HepG2 (cell line): ENCODE measurements around the gene GAS2L1. TPM values are rescaled to one million over a fixed set of nuclear protein-coding genes. Genes with fewer than 3 reads are reported as not detected.

ENCODE experiments used
- CBFB ChIP-seq: sonication (generic); formaldehyde crosslinking; IDR thresholded peaks from 2 replicates; pipeline ENCODE4 v1.4.0; 2020; ENCODE audit warnings: missing genetic modification reagents
- ETV6 ChIP-seq: sonication (generic); formaldehyde crosslinking; conservative IDR thresholded peaks from 2 replicates; pipeline ENCODE4 v1.4.0; 2020; ENCODE audit warnings: missing genetic modification reagents
- GABPB1 ChIP-seq: IDR thresholded peaks from 2 replicates; pipeline ENCODE4 v1.6.1; 2016; ENCODE audit warnings: mild to moderate bottlenecking, missing genetic modification reagents, moderate library complexity, missing compliant biosample characterization
- HIC2 ChIP-seq: sonication (generic); formaldehyde crosslinking; IDR thresholded peaks from 2 replicates; pipeline ENCODE4 v1.9.0; 2022; ENCODE audit warnings: low read depth, missing genetic modification reagents
- LCORL ChIP-seq, 2 experiments: fragments of 450-650 bp in 1 of 2; sonication (generic) in 1 of 2; formaldehyde crosslinking in 1 of 2; IDR thresholded peaks; 2 replicates each; pipeline versions ENCODE4 v1.5.0 to v1.6.1; 2017 to 2020; ENCODE audit warnings: antibody characterized with exemption in 1 of 2, missing genetic modification reagents in 1 of 2
- MEIS1 ChIP-seq: sonication (generic); formaldehyde crosslinking; IDR thresholded peaks from 2 replicates; pipeline ENCODE4 v1.9.0; 2021; ENCODE audit warnings: mild to moderate bottlenecking, missing genetic modification reagents, moderate library complexity, borderline replicate concordance
- MIXL1 ChIP-seq: IDR thresholded peaks from 2 replicates; pipeline ENCODE4 v1.6.1; 2016
- PATZ1 ChIP-seq: sonication (generic); formaldehyde crosslinking; IDR thresholded peaks from 2 replicates; pipeline ENCODE4 v1.4.0; 2020; ENCODE audit warnings: missing genetic modification reagents
- PHF21A ChIP-seq: sonication (generic); formaldehyde crosslinking; IDR thresholded peaks from 2 replicates; pipeline ENCODE4 v1.5.0; 2020; ENCODE audit warnings: mild to moderate bottlenecking, missing genetic modification reagents
- RXRB ChIP-seq: IDR thresholded peaks from 2 replicates; pipeline ENCODE4 v1.6.1; 2016; ENCODE audit warnings: borderline replicate concordance, missing genetic modification reagents, missing compliant biosample characterization
- SIN3B ChIP-seq: fragments of 150-350 bp; IDR thresholded peaks from 2 replicates; pipeline ENCODE4 v1.6.1; 2014; ENCODE audit warnings: low read length
- SNRNP70 ChIP-seq: fragments of 200-400 bp; formaldehyde crosslinking; IDR thresholded peaks from 2 replicates; pipeline ENCODE4 v1.6.1; 2017; ENCODE audit warnings: mild to moderate bottlenecking, low read depth, low read length, moderate library complexity
- THRA ChIP-seq: sonication (generic); formaldehyde crosslinking; IDR thresholded peaks from 2 replicates; pipeline ENCODE4 v1.4.0; 2020; ENCODE audit warnings: missing genetic modification reagents, borderline replicate concordance
- ZBTB33 ChIP-seq: sonication (generic); formaldehyde crosslinking; IDR thresholded peaks from 2 replicates; pipeline ENCODE4 v1.4.0; 2020; ENCODE audit warnings: missing genetic modification reagents
- ZEB1 ChIP-seq: IDR thresholded peaks from 2 replicates; pipeline ENCODE4 v1.6.1; 2012; ENCODE audit warnings: mild to moderate bottlenecking, low read depth, inconsistent platforms; ENCODE audit not compliant: insufficient replicate concordance
- ZFP91 ChIP-seq: sonication (generic); formaldehyde crosslinking; IDR thresholded peaks from 2 replicates; pipeline ENCODE4 v1.9.0; 2022; ENCODE audit warnings: missing genetic modification reagents, mild to moderate bottlenecking, borderline replicate concordance
- ZMAT3 ChIP-seq: sonication (generic); formaldehyde crosslinking; conservative IDR thresholded peaks from 2 replicates; pipeline ENCODE4 v1.7.0; 2021; ENCODE audit warnings: missing genetic modification reagents
- ZNF567 ChIP-seq: sonication (generic); formaldehyde crosslinking; IDR thresholded peaks from 2 replicates; pipeline ENCODE4 v1.8.1; 2023; ENCODE audit warnings: mild to moderate bottlenecking, missing genetic modification reagents, borderline replicate concordance
- ZNF766 ChIP-seq: sonication (generic); formaldehyde crosslinking; IDR thresholded peaks from 2 replicates; pipeline ENCODE4 v1.5.0; 2020; ENCODE audit warnings: missing genetic modification reagents, borderline replicate concordance
- ZNF83 ChIP-seq: sonication (generic); formaldehyde crosslinking; IDR thresholded peaks from 2 replicates; pipeline ENCODE4 v1.4.0; 2020; ENCODE audit warnings: missing genetic modification reagents, mild to moderate bottlenecking, borderline replicate concordance
- polyA plus RNA-seq, 8 experiments: library from polyadenylated mRNA; depleted of rRNA in 3 of 8; stranded (reverse) in 7 of 8; unstranded in 1 of 8; fragments of >200 nt; fragmentation: Illumina TruSeq in 4 of 8; extraction: Trizol in 4 of 8; gene quantifications; 2 replicates each; pipeline versions ENCODE4 v1.2.1 to v1.2.3, GENCODE V29; 2011 to 2016; ENCODE audit warnings: low read depth in 4 of 8, missing spikeins in 1 of 8, mixed read lengths in 1 of 8; ENCODE audit not compliant: insufficient read depth in 1 of 8
- total RNA-seq, 5 experiments: library from RNA; depleted of rRNA; stranded (reverse); fragments of >200 nt; fragmentation: Illumina TruSeq; extraction: Trizol; gene quantifications; 2 replicates each; pipeline ENCODE4 v1.2.3, GENCODE V29; 2016; ENCODE audit warnings: low read depth in 1 of 5

Gene GAS2L1
- total and polyA plus RNA-seq, 2 of the 13 experiments (the other 11 are each of a cell fraction or from before 2014, with no cell fraction given) = 1.8 to 3.3 TPM

GRCh38 chr22:29309332-29310064 lies 3.0 kb downstream of the GAS2L1 start (continued):
- TF ChIP-seq THRA (CRISPR knock-in tag) (peak; percentile 57; the same call in 1 of the 2 replicates), GABPB1 (CRISPR knock-in tag) (0 out of 2 replicates have a peak, but pooled peaks have one; percentile 14), MEIS1 (CRISPR knock-in tag) (no peak), CBFB (no peak), MIXL1 (CRISPR knock-in tag) (no peak), ZBTB33 (CRISPR knock-in tag) (0 out of 2 replicates have a peak, but pooled peaks have one; percentile 17), ZNF766 (CRISPR knock-in tag) (no peak), HIC2 (peak; percentile 71), RXRB (no peak), ZNF83 (CRISPR knock-in tag) (no peak), ZNF567 (CRISPR knock-in tag) (no peak), PATZ1 (CRISPR knock-in tag) (peak; percentile 33; the same call in 1 of the 2 replicates), PHF21A (CRISPR knock-in tag) (peak; percentile 23; the same call in 1 of the 2 replicates), ETV6 (no peak), ZMAT3 (CRISPR knock-in tag) (no peak), LCORL (IDR thresholded peaks at IDR 0.05) (no peak), LCORL (CRISPR knock-in tag; IDR thresholded peaks at IDR 0.05) (no peak), SNRNP70 (no peak), ZFP91 (CRISPR knock-in tag) (peak; percentile 37; the same call in 1 of the 2 replicates), ZEB1 (no peak), SIN3B (no peak)
